Measurements from ENCODE around the gene NIPA2.
A peak's percentile ranks its signal among the peaks of the same experiment; 100 is the strongest.

NIPA2 gene

GRCh38 chr15:22891426-22892210 is 53.2 kb downstream of the NIPA2 start:
- ChIA-PET POLR2A (ENCODE audit: low non-redundant PET) (no interaction called here), CTCF (interaction anchor here (0.6 kb wide), 1 partner anchor 63 kb away, joined by 3 read pairs; no protein-coding TSS in a partner anchor)
- TF ChIP-seq CTCF (conservative IDR thresholded peaks at IDR 0.05; ENCODE audit: low read depth), result no peak
- no peak for DNase-seq (ENCODE audit: low spot score)
- H3K27ac ChIP-seq, result no peak overlapping the region

- no peak for DNase-seq (ENCODE audit: low spot score)
- TF ChIP-seq CTCF (conservative IDR thresholded peaks at IDR 0.05; ENCODE audit: low read depth), result no peak
- POLR2A ChIA-PET (ENCODE audit: low non-redundant PET), result no interaction called here
- CTCF ChIA-PET, result no interaction called here
- no peak overlapping the region for H3K27ac ChIP-seq
These were observed 53.9 kb downstream of the NIPA2 start for GRCh38 chr15:22892333-22892732.

- TF ChIP-seq CTCF (conservative IDR thresholded peaks at IDR 0.05; ENCODE audit: low read depth), result no peak
- CTCF ChIA-PET, result interaction anchor here (0.8 kb wide), 1 partner anchor 9 kb away, joined by 4 read pairs; no protein-coding TSS in a partner anchor
- H3K27ac ChIP-seq, result no peak overlapping the region
- DNase-seq (ENCODE audit: low spot score), result no peak
- POLR2A ChIA-PET (ENCODE audit: low non-redundant PET), result no interaction called here
These were observed 54.6 kb downstream of the NIPA2 start for GRCh38 chr15:22893081-22893480.

- POLR2A ChIA-PET (ENCODE audit: low non-redundant PET), result no interaction called here
- no peak overlapping the region for H3K27ac ChIP-seq
- CTCF ChIA-PET, result no interaction called here
- DNase-seq (ENCODE audit: low spot score), result no peak
- no peak for TF ChIP-seq CTCF (conservative IDR thresholded peaks at IDR 0.05; ENCODE audit: low read depth)
These were observed 55.4 kb downstream of the NIPA2 start for GRCh38 chr15:22893881-22894280.

- POLR2A ChIA-PET (ENCODE audit: low non-redundant PET), result no interaction called here
- no peak for TF ChIP-seq CTCF (conservative IDR thresholded peaks at IDR 0.05; ENCODE audit: low read depth)
- CTCF ChIA-PET, result interaction anchor here (0.6 to 0.7 kb wide), 2 partner anchors 20 to 84 kb away, joined by 3 read pairs; no protein-coding TSS in a partner anchor
- peak overlapping the region; percentile 66 for H3K27ac ChIP-seq
- DNase-seq (ENCODE audit: low spot score), result peak; percentile 98
These were observed 57.2 kb downstream of the NIPA2 start for GRCh38 chr15:22895465-22896190.

GRCh38 chr15:22902046-22902445 is 63.6 kb downstream of the NIPA2 start:
- TF ChIP-seq CTCF (conservative IDR thresholded peaks at IDR 0.05; ENCODE audit: low read depth), result no peak
- peak overlapping the region; percentile 22; the same call in 1 of the 2 replicates for H3K27ac ChIP-seq
- ChIA-PET CTCF (no interaction called here), POLR2A (ENCODE audit: low non-redundant PET) (no interaction called here)
- DNase-seq (ENCODE audit: low spot score), result no peak

Measured in RWPE1 (cell line).